Keratinocyte (primary cell): Measurements from ENCODE around the gene PRRT3.

ENCODE experiments used
- CTCF ChIP-seq, 3 experiments: IDR thresholded peaks in 1 of 3; conservative IDR thresholded peaks in 1 of 3; optimal IDR thresholded peaks in 1 of 3; 2 replicates in 2 of 3; 3 replicates in 1 of 3; pipeline versions ENCODE3 to v1.5.1; 2011; ENCODE audit warnings: low read length in 3 of 3, mild to moderate bottlenecking in 3 of 3, moderate library complexity in 2 of 3, control low read depth in 1 of 3, inconsistent platforms in 1 of 3; ENCODE audit not compliant: insufficient read depth in 2 of 3; ENCODE audit errors: extremely low read depth in 1 of 3
- EZH2 ChIP-seq: IDR thresholded peaks from one replicate; pipeline ENCODE4 v1.6.1; 2012; ENCODE audit warnings: inconsistent platforms, mild to moderate bottlenecking, low read length, moderate library complexity

- no peak for TF ChIP-seq EZH2
- TF ChIP-seq CTCF (optimal IDR thresholded peaks at IDR 0.05 in 1 of 3, IDR thresholded peaks at IDR 0.05 in 1 of 3, conservative IDR thresholded peaks at IDR 0.05 in 1 of 3; ENCODE audit: extremely low read depth in 1 of 3, insufficient read depth in 2 of 3, low read length in 3 of 3), result no peak
These were observed 54.5 kb downstream of the PRRT3 start for GRCh38 chr3:9897408-9898372.
